Measurements from ENCODE around the gene HPSE2. TPM values are rescaled to one million over a fixed set of nuclear protein-coding genes. Genes with fewer than 3 reads are reported as not detected.

HPSE2 gene
- polyA plus RNA-seq, 2 of the 4 experiments (the other 2 are of a cell fraction) = not detected

DNA sequence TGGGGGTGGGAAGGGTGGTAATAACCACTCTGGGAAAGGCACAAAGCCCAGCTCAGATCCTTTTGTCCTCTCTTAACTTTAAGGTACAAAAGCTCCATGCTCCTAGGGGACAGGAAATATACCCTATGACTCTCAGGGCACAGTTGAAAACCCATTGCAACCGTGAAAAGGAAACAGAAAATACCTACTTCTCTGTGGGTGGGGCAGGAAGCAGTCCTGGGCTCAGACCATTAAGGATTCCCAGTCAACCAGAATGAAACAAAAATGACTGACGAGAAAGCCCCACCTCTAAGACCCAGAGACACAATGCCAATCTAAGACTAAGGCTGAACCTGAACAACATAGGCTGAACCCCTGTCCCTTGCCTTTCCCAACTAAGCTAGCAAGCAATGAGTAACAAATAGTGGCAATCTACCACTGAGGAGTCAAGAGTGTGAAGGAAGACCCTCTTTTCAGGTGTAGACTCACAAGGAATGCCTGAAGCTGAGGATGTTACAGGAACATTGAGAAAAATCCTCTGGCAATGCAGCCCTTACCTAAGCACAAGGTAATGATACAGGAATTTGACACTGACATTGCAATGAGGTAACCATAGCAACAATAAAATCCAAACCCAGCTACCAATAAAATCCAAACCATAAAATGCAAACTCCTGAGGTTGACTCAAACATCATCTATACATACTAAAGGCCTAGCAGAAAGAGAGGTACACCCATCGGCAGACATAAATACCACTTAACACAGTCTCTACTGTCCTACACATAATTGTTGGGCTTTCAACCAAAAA is 380.1 kb downstream of the HPSE2 start:
- no peak for ATAC-seq
- no peak overlapping the region for H3K27ac ChIP-seq
- H3K9me3 ChIP-seq = no peaks in the 10 kb centered on the region
- FAIRE-seq = no peak
- no peak overlapping the region for H3K4me3 ChIP-seq
- no peaks in the 10 kb centered on the region for H3K4me1 ChIP-seq
- ChIA-PET POLR2A (no interaction called here), CTCF (interaction anchor here (1.1 kb wide), 1 partner anchor 11 kb away, joined by 3 read pairs; no protein-coding TSS in a partner anchor)
- TF ChIP-seq HEYL (CRISPR knock-in tag; IDR thresholded peaks at IDR 0.05) = no peak
- TF ChIP-seq, protein P1, sequence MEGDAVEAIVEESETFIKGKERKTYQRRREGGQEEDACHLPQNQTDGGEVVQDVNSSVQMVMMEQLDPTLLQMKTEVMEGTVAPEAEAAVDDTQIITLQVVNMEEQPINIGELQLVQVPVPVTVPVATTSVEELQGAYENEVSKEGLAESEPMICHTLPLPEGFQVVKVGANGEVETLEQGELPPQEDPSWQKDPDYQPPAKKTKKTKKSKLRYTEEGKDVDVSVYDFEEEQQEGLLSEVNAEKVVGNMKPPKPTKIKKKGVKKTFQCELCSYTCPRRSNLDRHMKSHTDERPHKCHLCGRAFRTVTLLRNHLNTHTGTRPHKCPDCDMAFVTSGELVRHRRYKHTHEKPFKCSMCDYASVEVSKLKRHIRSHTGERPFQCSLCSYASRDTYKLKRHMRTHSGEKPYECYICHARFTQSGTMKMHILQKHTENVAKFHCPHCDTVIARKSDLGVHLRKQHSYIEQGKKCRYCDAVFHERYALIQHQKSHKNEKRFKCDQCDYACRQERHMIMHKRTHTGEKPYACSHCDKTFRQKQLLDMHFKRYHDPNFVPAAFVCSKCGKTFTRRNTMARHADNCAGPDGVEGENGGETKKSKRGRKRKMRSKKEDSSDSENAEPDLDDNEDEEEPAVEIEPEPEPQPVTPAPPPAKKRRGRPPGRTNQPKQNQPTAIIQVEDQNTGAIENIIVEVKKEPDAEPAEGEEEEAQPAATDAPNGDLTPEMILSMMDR (IDR thresholded peaks at IDR 0.05) = no peak
- TF ChIP-seq RARB (CRISPR knock-in tag; IDR thresholded peaks at IDR 0.05) = no peak
- TF ChIP-seq SMC3 (IDR thresholded peaks at IDR 0.05) = no peak
- no peak for TF ChIP-seq ZC3H11A (IDR thresholded peaks at IDR 0.05)
- TF ChIP-seq, protein P2, sequence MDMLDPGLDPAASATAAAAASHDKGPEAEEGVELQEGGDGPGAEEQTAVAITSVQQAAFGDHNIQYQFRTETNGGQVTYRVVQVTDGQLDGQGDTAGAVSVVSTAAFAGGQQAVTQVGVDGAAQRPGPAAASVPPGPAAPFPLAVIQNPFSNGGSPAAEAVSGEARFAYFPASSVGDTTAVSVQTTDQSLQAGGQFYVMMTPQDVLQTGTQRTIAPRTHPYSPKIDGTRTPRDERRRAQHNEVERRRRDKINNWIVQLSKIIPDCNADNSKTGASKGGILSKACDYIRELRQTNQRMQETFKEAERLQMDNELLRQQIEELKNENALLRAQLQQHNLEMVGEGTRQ (IDR thresholded peaks at IDR 0.05) = no peak
- no peak for TF ChIP-seq POLR2AphosphoS2 (conservative IDR thresholded peaks at IDR 0.05; ENCODE audit: low read length)
- no peak for TF ChIP-seq MAX (IDR thresholded peaks at IDR 0.05)
- TF ChIP-seq HOXA7 (CRISPR knock-in tag; IDR thresholded peaks at IDR 0.05) = no peak
- TF ChIP-seq NPAS2 (CRISPR knock-in tag; IDR thresholded peaks at IDR 0.05; ENCODE audit: borderline replicate concordance) = no peak
- TF ChIP-seq CBX2 (IDR thresholded peaks at IDR 0.05; ENCODE audit: borderline replicate concordance, low read depth) = no peak
- no peak for TF ChIP-seq RAD21 (conservative IDR thresholded peaks at IDR 0.05 in 1 of 2, IDR thresholded peaks at IDR 0.05 in 1 of 2)
- TF ChIP-seq CHD2 (IDR thresholded peaks at IDR 0.05; ENCODE audit: low read length, partially characterized antibody) = no peak
- no peak for TF ChIP-seq EHF (CRISPR knock-in tag; IDR thresholded peaks at IDR 0.05)
- TF ChIP-seq FOSL2 (IDR thresholded peaks at IDR 0.05) = no peak
- TF ChIP-seq FOSL2 (CRISPR knock-in tag; IDR thresholded peaks at IDR 0.05) = no peak
- TF ChIP-seq MAZ (IDR thresholded peaks at IDR 0.05; ENCODE audit: borderline replicate concordance, low read depth, low read length) = no peak
- no peak for TF ChIP-seq MYC (IDR thresholded peaks at IDR 0.05; ENCODE audit: borderline replicate concordance, low read length)
- TF ChIP-seq EP300 (IDR thresholded peaks at IDR 0.05) = no peak
- no peak for DNase-seq (ENCODE audit: low read depth in 1 of 2, low spot score in 1 of 2)
- no peak overlapping the region for H3K4me2 ChIP-seq
- WGBS (ENCODE audit: missing lambda C conversion rate) = 29% methylated on average over 3 of the region's 3 CpGs

GRCh38 chr10:98852686-98853085 is 383.0 kb downstream of the HPSE2 start:
- ATAC-seq (no peak), DNase-seq (ENCODE audit: low read depth in 1 of 2, low spot score in 1 of 2) (peak in 1 of 2 experiments; percentile 15), FAIRE-seq (no peak)
- TF ChIP-seq, protein P3, sequence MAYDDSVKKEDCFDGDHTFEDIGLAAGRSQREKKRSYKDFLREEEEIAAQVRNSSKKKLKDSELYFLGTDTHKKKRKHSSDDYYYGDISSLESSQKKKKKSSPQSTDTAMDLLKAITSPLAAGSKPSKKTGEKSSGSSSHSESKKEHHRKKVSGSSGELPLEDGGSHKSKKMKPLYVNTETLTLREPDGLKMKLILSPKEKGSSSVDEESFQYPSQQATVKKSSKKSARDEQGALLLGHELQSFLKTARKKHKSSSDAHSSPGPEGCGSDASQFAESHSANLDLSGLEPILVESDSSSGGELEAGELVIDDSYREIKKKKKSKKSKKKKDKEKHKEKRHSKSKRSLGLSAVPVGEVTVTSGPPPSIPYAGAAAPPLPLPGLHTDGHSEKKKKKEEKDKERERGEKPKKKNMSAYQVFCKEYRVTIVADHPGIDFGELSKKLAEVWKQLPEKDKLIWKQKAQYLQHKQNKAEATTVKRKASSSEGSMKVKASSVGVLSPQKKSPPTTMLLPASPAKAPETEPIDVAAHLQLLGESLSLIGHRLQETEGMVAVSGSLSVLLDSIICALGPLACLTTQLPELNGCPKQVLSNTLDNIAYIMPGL (CRISPR knock-in tag; IDR thresholded peaks at IDR 0.05; ENCODE audit: borderline replicate concordance) = no peak
- TF ChIP-seq HOXB13 (CRISPR knock-in tag; IDR thresholded peaks at IDR 0.05; ENCODE audit: low read depth) = no peak
- Histone ChIP-seq H3K4me1 (no peaks in the 10 kb centered on the region), H3K4me2 (no peak overlapping the region), H3K9me3 (no peaks in the 10 kb centered on the region), H3K27ac (no peak overlapping the region), H3K4me3 (no peak overlapping the region)
- 0% methylated on average over 1 of the region's 1 CpG for WGBS (ENCODE audit: missing lambda C conversion rate)
- ChIA-PET POLR2A (no interaction called here), CTCF (interaction anchor here (1.1 to 1.7 kb wide), 2 partner anchors 26 to 320 kb away, joined by 3 to 5 read pairs; no protein-coding TSS in a partner anchor)

Measured in A549 (cell line).